HG02840 (cell line): Measurements from ENCODE around the gene KLK5.
"Not testable (repeated sequence)": the region's sequence is repeated elsewhere in the genome, so short reads cannot be mapped to it uniquely, and the experiment has no call there.

ENCODE experiments used
- ATAC-seq: cut with Tn5 transposase; IDR thresholded peaks from one replicate; pipeline ENCODE4 v1.9.1; 2021; ENCODE audit warnings: mild to moderate bottlenecking, moderate library complexity, moderate number of reproducible peaks; ENCODE audit not compliant: unreplicated experiment, low FRiP score

The KLK5 gene, protein sequence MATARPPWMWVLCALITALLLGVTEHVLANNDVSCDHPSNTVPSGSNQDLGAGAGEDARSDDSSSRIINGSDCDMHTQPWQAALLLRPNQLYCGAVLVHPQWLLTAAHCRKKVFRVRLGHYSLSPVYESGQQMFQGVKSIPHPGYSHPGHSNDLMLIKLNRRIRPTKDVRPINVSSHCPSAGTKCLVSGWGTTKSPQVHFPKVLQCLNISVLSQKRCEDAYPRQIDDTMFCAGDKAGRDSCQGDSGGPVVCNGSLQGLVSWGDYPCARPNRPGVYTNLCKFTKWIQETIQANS

DNA sequence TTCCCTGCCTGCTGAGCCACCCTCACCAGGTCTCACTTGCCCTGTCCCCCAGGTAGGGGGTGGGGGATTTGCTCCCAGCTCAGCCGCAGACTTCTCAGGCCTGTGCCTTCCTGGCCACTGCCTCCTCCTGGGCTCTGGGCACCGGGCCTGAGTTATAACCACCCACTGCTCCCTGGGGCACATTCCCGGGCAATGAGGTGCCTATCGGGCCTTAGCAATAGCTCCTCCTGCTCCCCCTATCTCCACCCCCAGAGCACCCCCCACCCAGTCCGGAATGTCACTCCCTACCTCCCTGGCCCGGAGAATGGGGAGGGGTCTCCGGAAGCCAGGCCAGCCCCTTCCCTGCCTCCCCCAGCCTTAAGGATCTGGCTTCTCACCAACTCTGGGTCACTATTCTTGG, at the start of gene KLK5:
Gene KLK5 (minus strand): TSS at position 129 of the 400 bp plus-strand sequence. CDS start 381 bp downstream, outside the sequence.
- no peak for ATAC-seq

DNA sequence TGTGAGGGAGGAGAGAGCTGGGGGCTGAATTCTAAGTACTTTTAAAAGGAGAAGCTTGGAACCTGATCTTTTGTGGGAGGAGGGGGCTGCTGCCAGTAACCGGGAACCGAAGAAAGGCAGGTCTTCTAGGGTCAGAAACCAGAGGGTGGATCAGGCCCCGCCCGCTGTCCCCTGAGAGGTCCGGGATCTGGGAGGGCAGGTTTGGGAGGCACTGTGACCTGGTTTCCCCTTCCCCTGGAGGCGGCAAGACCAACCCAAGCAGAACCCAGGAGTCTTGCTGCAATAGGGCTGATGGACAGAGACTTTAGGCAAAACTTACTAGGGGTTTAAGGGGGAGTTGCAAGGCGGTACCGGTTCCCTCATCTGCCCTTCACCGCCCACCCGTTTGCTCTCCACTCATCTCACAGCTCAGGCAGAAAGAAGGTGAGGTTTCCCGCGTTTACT, 49.3 kb upstream of the KLK5 start:
- no peak for ATAC-seq

DNA sequence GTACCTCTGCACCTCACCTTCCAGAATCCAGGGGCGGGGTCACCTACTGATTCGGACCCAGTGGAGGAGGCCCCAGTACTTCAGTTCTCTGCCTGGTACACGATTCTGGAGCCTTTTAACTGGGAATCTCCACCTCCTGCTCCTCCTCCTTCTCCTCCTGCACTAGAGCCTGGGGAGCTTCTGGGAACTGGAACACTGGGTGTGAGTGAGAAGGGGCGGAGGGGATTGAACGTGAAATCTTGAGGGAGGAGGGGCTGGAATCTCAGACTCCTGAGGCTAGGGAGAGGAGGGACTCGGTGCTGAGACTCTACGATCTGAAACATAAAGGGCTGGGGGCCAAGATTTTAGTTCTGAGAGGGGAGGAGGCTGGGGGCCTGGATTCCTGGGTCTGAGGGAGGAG, 48.7 kb upstream of the KLK5 start, which contains the start of gene KLK8:
Gene KLK8 (minus strand): TSS at position 90 of the 400 bp plus-strand sequence. CDS start 437 bp downstream, outside the sequence.
- ATAC-seq = no peak

DNA sequence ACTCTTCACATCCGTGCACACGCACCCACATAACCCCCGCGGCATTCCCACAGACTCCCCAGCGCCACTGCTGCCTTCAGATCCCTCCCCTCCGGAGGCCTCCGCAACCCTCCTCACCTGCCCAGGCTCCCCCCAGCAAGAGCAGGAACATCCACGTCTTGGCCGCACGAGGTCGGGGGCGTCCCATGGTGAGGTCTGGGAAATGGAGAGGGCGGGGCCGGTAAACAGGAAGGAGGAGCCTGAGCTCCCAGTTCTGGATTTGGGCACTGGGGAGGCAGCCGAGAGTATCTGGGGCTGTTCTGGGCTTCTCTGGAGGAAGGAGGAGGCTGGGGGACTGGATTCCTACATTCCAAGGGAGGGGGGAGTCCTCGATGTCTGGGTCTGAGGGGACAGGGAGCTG, 48.1 kb upstream of the KLK5 start:
- no peak for ATAC-seq

DNA sequence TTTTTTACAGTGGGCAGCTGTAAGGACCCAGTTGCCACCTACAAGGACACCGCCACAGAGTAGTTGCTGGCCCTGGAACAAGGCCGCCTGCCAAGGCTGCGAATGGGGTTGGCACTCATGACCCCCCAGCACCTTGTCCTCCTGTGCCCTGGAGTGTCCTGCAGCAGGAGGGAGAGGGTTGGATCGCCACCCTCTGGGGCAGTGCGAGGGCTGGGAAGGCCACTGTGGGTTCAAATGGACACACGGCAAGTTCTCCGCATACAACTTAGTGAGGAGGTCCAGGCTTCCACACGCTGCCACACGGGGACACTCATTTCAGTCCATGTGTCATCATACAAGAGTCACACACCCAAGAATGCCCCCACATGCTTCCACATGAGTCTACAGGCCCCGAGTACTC, 47.6 kb upstream of the KLK5 start:
- ATAC-seq = no peak

DNA sequence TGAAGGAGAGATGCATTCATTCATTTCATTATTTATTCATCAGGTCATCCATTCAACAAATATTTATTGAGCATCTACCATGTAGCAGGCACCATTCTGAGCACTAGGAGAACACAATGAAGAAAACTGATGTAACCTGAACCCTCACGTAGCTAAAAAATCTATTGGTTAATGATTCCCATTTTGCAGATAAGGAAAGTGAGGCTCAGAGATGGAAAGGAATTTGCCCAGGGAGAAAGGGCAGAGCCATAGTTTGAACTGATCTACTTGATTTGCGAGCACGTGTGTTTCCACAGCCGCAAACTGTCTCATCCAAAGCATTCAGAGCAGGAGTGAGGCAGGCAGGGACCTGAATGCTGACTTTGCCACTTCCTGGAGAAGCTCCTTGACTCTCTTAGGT, 45.8 kb upstream of the KLK5 start:
- ATAC-seq = no peak

DNA sequence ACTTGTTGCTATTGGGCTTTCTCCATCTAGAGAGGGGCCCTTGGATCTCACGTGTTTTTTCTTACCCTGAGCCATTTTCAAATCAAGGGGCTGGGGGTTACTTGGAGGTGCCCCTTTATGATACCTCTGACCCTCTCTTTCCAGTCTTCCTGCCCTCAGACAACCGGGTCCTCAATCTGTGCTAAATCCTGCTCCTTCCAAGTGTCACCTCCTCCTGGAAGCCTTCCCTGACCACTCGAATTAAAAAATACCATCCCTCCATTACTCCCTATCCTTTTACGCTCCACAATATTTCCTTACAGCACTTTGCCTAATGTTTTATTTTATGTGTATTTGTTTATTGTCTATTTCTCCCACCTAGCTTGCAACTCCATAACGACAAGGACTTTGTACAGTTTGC, 45.2 kb upstream of the KLK5 start:
- ATAC-seq = no peak

DNA sequence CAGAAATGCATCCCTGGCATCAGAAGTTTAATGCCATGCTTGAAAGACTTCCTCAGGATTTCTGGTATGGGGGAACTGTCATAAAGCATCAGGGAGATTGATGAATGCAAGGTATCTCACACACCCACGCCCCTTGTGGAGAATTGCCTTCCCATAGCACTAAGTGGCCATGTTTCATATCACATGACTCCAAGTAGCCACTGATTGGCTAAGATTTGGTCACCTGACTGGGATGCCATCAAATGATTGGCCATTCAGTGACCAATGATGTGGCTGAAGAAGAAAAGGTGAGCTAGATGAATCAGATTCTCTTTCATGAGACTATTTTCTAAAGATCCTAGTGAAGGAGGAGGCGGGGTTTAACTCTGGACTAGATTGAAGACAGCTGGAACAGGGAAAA, 41.3 kb upstream of the KLK5 start:
- no peak for ATAC-seq

DNA sequence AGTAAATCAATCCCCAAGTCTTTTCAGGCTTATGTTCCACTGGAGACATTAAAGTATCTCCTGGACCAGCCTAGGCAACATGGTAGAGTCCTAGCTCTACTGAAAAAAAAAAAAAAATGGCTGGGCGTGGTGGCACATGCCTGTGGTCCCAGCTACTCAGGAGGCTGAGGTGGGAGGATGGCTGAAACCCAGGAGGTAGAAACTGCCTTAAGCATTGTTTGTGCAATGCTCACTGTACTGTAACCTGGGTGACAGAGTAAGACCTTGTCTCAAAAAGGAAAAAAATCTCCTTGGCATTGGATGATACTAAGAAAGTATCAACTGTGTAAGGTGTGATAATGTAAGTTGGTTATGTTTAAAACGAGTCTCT, 39.8 kb upstream of the KLK5 start:
- no peak for ATAC-seq

DNA sequence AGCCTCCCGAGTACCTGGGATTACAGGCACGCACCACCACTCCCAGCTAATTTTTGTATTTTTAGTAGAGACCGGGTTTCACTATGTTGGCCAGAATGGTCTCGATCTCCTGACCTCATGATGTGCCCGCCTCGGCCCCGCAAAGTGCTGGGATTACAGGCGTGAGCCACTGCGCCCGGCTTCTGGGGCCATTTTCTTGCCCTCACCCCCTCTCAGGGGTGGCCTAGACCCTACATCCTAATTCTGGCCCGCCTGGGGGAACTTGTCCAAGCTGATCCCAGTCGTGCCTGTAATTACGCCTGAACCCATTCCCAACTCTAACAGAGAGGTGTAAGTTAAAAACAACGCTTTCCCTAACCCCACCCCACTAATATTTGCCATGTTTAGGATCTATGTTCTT, 31.6 kb upstream of the KLK5 start:
- not testable (repeated sequence) for ATAC-seq

DNA sequence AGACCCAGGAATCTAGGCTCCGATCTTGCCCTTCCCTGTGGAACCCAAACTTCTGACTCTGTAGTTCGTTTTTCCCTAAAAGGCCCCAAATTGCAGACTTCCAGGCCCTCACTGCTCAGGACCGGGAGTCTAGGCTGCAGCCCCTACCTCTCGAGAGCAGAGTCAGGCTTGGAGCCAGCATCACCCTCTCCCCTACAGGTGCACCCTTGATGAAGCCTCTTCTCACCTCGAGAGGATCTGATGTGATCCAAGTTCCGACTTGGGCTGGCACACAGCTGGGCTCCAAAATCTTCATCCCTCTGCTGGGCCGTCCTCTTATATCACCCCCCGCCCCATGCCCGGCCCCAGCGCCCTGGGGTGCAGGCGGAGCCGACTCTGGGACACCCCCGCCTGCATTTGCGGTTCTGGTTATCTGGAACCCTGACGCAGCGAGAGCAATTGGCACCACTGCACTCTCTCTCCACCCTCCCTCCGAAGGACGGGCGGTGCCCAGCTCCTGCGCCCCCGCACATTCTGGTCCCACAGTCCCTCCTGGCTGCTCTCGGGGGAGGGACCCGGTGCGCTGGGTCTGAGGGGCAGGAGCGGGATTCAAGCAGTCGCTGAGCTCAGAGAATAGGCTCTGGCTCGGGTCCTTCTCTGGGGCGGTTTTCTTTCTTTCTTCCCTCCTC, 30.9 kb upstream of the KLK5 start, which contains the start of gene KLK7:
Gene KLK7 (minus strand): TSS at position 293 of the 668 bp plus-strand sequence. CDS start 1,518 bp downstream, outside the sequence.
- ATAC-seq = no peak

DNA sequence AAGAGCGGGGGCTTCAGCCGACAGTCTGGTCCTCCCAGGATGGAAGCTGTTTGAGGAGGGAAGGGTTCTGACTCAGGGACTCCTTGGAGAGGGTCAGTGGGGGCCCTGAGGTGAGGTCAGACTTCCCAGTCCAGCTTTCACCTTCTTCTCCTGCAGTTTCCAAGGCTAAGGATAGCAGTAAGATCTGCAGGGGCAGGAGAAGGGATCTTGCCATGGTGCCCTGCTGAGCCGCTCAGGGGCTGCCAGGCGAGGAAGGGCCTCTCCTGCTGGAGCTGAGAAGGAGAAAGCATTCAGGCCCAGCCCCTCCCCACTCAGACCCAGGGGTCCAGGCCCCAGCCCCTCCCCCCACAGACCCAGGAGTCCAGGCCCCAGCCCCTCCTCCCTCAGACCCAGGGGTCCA, 29.3 kb upstream of the KLK5 start:
- ATAC-seq = no peak

DNA sequence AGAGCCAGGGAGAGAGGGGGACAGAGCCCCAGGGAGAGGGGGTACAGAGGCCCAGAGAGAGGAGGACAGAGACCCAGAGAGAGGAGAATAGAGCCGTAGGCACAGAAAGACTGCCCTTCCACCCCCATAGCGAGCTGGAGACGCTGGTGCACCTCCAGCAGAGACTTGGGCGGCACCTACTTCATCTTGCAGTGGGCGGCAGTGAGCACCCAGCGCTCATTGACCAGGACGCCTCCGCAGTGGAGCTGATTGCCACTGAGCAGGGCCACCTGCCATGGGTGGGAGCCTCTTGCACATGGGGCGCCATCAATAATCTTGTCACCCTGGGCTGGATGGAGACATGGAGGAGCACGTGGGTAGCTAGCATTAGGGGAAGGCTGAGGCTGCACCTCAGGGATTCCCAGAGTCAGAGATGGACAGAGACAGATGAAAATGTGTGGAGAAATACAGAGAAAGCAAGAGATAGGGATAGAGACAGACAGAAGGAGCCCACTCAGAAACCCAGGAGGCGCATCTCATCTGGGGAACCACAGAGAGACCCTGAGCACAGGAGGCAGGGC, 28.8 kb upstream of the KLK5 start:
- ATAC-seq = no peak

DNA sequence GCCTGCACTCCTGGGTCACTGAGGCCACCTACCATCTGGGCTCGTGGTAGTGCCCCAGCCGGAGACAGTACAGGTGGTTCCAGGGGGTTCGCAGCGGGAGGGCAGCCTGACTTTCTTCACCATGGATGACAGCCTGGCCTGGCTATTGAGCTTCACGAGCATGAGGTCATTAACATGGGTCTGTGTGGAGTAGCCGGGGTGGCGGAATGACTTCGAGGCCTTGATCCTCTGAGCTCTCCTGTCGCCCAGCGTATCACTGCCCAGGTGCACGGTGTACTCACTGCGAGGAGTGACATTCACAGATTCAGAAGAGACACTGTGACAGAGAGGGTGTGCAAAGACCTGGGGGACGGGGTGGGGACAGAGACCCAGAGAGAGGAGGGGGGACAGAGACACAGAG, 27.4 kb upstream of the KLK5 start:
- ATAC-seq = no peak

DNA sequence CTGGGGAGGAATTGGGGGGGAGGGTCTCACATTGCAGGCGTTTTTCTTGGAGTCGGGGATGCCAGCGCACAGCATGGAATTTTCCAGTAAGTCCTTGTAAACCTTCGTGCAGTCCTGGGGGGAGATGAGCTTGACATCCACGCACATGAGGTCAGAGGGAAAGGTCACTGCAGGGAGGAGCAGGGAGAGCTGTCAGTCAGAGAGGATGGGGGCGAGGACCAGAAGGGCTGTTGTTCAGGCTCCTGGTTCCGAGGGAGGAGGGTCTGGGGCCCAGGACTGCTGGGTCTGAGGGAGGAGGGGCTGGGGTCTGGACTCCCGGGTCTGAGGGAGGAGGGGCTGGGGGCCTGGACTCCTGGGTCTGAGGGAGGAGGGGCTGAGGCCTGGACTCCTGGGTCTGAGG, 26.9 kb upstream of the KLK5 start:
- no peak for ATAC-seq

DNA sequence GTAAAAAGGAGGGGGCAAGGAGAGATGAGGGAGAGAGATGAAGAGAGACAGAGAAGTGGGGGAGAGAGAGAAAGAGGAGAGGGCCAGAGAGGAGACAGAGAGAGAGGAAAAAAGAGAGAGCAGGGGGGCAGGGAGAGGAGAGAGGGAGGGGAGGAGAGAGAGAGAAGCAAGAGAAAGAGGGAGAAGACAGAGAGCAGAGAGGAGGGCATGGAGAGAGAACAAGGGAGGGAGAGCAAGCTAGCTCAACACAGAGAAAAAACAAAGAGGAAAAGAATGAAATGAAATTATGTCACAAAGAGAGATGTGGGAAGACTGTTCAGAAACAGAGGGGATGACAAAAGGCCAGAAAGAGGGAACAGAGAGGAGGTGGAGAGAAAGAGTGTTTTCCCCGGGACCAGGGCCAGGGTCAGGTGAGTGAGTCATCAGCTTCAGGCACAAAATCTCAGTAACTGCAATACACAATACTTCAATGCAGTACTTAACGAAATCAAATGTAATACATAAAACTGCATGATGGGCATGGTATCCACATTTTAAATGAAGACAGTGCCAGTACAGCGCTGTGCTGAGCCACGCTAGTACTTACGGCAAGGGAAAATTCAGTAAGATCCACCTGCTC, 26.0 kb upstream of the KLK5 start:
- no peak for ATAC-seq

DNA sequence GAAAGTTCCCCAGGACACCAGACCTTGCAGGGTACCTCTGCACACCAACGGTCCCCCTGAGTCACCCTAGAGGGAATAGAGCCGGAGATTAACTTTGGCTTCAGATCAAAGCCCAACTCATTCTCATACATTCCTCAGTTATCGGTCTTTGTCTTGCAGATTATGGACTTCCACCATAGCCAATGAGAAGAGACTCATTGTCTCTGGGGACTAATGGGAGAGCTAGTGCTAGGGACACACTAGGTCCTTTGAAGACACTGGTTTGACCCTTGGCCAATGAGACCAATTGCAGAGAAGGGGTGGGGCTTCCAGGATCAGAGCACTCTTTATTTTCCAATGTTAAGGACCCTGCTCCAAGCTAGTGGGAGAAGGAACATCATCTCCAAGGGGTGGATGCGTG, 24.8 kb upstream of the KLK5 start:
- no peak for ATAC-seq

DNA sequence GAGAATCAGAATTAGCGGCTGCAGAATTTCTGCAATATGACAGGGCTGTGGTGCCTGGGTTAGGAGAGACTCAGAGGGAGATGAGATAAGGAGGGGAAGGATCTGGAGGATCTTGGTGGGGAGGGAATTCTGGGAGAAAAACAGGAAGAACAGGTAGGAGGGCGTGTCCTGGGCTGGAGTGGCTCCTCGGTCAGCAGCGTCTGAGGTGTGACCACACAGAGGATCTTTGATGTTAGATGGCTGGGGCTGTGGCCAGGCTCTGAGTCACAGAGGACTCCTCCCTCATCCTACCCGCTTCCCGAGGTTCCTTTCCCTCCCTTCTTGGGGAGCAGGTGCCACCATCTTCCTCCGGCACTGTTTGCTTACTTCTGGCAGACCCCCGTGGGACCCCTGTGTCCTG, 22.9 kb upstream of the KLK5 start:
- ATAC-seq = no peak

DNA sequence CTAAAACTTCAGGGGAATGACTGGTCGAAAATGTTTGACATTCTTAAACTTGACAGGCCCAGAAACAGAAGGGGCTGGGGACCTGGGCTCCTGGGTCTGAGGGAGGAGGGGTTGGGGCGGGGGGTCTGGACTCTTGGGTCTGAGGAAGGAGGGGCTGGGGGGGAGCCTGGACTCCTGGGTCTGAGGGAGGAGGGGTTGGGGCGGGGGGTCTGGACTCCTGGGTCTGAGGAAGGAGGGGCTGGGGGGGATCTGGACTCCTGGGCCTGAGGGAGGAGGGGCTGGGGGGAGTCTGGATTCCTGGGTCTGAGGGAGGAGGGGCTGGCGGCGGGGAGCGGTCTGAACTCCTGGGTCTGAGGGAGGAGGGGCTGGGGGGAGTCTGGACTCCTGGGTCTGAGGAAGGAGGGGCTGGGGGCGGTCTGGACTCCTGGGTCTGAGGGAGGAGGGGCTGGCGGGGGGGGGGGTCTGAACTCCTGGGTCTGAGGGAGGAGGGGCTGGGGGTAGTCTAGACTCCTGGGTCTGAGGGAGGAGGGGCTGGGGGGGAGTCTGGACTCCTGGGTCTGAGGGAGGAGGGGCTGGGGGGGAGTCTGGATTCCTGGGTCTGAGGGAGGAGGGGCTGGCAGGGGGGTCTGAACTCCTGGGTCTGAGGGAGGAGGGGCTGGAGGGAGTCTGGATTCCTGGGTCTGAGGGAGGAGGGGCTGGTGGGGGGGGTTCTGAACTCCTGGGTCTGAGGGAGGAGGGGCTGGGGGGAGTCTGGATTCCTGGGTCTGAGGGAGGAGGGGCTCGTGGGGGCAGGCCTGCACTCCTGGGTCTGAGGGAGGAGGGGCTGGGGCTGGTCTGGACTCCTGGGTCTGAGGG, 22.1 kb upstream of the KLK5 start:
- ATAC-seq = no peak

DNA sequence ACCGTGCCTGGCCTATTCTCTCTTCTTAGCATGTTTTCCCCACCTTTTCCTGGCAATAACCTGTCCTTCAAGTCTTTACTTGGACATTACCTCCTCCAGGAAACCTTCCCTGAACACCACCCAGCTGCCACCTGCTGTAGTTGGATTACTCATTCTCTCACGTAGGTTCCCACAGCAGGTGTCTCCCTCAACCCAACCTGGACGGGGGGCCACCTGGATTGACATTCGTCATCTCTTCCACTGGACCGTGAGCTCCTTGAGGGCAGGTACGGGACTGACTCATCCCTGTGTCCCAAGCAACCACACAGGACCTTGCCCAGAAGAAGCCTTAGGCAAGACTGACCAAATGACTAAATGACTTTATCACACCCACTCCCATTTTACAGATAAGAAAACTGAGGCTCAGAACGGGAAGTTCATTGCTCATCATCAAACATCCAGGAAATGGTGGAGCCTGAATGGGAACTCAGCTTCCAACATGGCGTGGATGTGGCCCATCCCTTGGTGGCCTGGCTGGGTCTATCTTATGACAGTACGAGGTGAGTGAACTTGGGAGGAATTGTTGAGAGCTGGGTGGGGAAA, 20.0 kb upstream of the KLK5 start:
- ATAC-seq = no peak
